Measurements from ENCODE around the gene PROZ.
"Not testable (repeated sequence)": the region's sequence is repeated elsewhere in the genome, so short reads cannot be mapped to it uniquely, and the experiment has no call there.

The PROZ gene, protein sequence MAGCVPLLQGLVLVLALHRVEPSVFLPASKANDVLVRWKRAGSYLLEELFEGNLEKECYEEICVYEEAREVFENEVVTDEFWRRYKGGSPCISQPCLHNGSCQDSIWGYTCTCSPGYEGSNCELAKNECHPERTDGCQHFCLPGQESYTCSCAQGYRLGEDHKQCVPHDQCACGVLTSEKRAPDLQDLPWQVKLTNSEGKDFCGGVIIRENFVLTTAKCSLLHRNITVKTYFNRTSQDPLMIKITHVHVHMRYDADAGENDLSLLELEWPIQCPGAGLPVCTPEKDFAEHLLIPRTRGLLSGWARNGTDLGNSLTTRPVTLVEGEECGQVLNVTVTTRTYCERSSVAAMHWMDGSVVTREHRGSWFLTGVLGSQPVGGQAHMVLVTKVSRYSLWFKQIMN

DNA sequence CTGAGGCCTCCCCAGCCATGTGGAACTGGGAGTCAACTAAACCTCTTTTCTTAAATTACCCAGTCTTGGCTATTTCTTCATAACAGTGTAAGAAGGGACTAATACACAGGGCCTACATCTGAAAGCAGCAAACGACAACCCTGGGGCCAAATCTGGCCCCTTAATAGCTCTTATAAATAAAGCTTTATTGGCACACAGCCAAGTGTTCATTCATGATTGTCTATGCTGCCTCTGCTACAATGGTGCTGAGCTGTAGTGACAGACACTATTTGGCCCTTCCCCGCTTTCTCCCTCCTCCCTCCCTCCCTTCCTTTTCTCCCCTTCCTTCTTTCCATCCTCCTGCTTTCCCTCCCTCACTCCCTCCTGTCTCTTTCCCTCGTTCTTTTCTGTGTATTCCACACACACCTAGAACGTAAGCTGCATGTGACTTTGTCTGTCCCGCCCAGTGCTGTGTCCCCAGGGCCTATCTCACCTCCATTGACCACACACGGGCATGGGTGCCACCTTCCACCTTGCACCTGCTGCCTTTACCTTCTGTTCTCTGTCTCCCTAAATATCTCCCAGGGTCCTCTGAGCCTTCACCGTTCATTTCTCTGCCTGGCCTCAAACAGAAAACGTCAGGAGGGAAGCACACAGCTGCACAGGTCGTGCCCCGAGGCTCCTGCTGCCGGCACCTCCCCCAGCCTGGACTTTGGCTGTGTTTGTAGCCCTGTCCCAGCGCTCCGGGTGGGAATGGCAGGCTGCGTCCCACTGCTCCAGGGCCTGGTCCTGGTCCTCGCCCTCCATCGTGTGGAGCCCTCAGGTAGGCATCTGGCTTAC lies at the start of gene PROZ:
Gene PROZ, plus strand, starts transcription at position 720 of the 819 bp plus-strand sequence. Its CDS starts 13 bp downstream, at position 733.
- DNase-seq = no peak

DNA sequence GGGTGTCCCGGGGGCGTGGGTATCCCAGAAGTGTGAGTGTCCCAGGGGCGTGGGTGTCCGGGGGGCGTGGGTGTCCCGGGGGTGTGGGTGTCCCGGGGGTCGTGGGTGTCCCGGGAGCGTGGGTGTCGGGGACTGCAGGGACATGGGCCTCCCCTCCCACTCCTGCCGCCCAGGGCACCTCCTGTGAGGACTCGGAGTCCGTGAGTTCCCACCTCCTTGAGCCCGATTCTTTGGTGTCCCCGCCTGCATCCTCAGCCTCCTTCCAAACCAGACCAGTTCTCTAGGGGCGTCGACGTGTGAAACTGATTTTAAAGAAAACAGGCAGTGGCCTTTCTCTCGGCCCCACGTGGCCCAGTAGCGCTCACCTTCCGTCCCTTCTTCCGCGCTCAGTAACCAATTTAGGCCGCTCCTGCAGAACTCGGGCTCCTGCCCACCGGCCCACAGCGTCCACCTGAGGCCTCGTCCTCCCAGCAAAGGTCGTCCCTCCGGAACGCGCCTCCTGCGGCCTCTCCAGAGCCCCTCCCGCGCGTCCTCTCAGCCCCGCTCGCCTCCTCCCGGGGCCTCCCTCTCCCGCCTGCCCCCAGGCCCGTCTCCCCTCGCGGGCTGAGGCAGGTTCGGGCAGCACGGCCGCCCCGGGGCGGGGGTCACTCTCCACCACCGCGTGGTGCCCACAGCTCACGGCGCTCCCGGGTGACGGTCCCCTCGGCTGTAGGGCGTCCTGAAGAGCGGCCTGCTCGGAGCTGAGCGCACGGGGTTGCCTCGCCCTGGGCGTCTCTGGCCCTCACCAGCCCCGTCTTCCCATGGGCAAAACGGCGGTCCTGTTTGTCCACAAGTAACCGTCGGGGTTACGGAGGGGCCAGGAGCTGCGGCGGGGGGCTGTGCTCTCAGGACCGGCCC lies 49.0 kb upstream of the PROZ start:
- DNase-seq = no peak

DNA sequence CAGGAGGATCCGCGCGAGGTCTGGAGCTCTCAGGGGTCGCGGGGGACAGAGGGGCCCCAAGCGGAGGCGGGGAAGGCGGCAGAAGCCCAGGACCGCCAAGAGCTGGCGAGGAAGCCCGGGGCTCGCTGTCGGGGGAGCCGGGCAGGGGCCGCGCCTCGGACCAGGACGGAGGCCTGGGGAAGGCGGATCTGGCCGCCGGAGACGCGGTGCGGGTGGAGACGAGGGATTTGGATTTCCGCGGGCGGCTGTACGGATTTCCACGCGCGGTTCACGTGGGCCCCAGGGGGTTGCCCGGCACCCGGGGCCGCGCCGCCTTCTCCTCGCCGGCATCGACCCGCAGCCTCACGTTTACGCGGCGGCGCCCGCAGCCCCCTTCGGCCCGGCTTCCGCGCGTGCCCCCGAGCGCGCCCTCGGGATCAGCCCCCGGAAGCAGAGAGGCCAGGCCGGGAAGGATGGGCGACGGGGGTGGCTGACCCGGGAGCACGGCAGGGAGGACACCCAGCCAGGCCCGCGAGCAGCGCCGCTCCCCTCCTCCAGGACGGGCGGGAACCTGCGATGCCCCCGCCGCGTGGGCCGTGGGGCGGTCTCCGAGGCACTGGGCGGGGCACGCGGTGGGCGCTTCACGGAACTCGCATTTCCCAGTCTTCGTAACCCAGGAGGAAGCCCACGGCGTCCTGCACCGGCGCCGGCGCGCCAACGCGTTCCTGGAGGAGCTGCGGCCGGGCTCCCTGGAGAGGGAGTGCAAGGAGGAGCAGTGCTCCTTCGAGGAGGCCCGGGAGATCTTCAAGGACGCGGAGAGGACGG lies 48.2 kb upstream of the PROZ start:
- peak; percentile 45 to 65 for DNase-seq

DNA sequence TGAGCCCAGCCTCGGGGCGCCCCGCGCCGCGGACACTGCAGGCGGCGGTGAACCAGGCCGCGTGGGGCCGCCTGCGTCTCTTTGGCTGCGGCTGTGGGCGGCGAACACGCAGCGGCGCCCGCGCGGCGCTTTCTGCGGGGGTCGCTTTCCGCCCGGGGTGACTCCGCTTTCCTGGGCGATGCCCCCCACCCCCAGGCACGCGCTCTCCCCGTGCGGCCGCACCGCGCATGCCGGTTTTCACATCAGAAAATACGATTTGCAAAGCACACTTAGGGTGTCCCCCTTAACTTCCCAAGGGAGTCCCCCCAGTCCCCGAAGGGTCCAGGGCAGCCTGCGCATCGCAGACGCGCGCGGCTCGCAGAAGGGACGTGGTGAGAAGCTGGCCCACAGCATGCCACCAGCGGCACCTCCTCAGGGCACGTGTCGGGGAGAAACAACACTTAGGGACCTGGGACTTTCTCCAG lies 47.6 kb upstream of the PROZ start:
- peak; percentile 13 to 54 for DNase-seq

DNA sequence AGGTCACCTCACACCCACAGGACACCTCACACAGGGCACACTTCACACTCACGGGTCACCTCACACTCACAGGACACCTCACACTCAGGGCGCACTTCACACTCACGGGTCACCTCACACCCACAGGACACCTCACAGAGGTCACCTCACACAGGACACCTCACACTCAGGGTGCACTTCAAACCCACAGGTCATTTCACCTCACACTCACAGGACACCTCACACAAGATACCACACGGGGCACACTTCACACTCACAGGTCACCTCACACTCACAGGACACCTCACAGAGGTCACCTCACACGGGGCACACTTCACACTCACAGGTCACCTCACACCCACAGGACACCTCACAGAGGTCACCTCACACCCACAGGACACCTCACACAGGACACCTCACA lies 46.6 kb upstream of the PROZ start:
- DNase-seq = not testable (repeated sequence)

DNA sequence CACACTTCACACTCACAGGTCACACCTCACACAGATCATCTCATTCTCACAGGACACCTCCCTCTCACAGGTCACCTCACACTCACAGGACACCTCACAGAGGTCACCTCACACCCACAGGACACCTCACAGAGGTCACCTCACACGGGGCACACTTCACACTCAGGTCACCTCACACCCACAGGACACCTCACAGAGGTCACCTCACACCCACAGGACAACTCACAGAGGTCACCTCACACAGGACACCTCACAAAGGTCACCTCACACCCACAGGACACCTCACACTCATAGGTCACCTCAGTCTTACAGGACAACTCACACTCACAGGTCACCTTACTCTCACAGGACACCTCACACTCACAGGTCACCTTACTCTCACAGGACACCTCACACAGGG lies 46.0 kb upstream of the PROZ start:
- not testable (repeated sequence) for DNase-seq

DNA sequence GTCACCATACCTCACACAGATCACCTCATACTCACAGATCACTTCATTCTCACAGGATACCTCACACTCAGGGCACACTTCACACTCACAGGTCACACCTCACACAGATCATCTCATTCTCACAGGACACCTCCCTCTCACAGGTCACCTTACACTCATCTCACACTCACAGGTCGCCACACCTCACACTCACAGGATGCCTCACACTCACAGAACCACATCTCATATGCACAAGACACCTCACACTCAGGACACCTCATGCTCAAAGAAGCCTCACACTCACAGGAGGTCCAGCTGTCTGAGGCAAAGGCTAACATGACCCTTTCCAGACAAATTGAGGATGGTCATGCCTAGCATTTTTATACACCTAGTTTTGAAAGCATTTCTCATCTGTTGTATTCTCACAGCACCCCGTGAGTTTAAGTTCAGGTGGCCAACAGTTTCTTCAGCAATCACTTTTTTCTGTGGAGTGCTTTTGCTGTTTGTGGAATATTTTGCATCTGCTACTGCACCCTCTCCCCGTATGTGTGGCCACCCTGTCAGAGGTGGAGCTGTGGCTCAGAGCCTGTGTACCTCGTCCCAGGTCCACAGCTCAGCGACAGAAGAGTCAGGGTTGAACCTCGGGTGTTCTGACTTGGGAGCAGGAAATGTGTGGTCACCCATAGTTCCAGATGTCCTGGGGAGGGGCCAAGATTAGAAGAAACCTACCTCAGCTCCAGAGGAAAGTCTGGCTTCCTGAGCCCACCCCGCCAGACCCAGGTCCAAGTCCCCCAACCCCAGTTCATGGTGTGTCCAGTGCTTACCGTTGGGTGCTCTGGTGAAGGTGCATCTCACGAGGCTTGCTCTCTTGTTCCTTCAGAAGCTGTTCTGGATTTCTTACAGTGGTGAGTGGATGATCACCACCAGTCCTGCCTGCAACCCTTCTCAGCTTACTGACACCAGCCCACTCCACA lies 45.3 kb upstream of the PROZ start:
- DNase-seq = peak in 1 of 2 experiments; percentile 1

DNA sequence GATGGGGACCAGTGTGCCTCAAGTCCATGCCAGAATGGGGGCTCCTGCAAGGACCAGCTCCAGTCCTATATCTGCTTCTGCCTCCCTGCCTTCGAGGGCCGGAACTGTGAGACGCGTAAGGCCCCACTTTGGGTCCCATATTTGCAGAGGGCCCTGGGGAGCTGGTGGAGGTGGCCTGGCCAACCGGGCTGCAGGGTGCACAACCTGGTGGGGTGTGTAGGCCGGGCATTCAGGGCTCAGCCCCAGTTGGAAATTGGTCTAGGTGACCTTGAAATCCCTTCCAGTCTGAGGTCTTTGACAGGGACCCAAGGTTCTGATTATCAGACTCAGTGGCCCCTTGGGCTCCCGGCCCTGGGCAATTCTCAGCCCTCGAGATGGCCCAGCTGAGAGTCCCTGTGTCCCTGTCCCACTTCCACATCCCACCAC lies 44.6 kb upstream of the PROZ start:
- DNase-seq = no peak

DNA sequence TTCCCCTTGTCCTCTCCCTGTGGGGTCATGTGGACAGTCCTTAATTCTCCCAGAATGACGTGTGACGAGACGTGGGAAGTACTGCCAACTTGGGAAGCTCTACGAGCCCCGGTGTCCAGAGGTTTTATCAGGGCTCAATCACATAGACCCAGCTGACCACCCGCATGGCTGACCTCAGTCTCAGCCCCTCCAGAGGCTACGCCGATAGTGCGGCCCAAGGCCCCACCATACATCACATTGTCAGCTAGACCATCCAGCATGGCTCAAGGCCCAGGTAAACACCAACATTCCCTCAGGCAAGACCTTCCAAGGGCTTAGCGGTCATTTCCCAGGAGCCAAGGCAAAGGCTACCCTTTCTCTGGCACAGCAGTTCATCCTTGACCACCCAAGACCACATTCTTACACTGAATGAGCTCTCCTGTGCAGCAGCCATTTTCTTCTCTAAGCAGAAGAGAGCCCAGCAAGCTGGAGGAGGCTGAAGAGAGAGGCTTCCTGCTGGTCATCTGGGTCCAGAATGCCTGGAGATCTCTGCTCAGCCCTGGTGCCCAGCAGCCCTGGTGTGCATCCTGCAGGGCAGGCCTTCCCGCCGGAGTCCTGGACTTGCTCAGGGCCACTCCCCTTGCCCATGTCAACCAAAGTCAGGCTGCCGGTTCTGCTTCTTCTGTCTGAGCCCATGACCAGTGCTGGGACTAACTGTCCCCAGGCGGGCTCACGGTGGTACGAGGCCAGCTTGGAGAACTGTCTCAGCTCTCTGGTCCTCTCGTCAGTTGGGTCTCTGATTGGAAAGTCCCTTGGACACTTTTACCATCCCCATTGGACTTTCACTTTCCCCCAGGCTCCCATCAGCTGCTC lies 43.7 kb upstream of the PROZ start:
- DNase-seq = peak in 1 of 2 experiments; percentile 0

DNA sequence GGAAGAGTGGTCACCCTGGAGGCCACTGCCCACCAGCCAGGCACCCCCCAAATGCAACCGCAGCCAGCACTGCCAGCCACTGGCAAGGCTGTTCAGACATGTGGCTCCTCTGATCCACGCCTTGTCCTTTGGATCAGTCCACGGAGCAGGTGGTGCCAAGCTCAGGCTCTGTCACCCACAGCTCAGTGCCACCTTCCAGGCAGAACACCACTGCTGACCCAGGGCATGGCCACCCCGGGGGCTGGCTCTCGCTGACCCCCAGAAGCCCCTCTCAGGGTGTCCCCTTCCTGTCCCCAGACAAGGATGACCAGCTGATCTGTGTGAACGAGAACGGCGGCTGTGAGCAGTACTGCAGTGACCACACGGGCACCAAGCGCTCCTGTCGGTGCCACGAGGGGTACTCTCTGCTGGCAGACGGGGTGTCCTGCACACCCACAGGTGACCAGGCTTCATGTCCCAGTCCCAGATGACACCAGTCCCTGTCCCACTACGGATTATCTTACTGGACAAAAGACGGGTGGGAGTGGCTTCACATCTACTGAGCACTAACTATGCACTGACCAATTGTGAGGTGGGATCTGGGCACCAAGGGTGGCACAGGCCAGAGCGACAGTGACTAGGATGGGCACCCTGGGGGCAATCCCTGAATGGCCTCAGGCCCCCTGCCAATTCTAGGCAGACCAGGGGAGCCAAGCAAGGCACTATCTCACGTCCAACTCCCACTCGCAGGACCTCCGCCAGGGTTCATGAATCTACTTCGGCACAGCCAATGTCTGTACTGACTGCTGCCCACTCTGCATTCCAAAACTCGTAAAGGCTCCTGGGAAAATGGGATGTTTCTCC lies 42.9 kb upstream of the PROZ start:
- no peak for DNase-seq

DNA sequence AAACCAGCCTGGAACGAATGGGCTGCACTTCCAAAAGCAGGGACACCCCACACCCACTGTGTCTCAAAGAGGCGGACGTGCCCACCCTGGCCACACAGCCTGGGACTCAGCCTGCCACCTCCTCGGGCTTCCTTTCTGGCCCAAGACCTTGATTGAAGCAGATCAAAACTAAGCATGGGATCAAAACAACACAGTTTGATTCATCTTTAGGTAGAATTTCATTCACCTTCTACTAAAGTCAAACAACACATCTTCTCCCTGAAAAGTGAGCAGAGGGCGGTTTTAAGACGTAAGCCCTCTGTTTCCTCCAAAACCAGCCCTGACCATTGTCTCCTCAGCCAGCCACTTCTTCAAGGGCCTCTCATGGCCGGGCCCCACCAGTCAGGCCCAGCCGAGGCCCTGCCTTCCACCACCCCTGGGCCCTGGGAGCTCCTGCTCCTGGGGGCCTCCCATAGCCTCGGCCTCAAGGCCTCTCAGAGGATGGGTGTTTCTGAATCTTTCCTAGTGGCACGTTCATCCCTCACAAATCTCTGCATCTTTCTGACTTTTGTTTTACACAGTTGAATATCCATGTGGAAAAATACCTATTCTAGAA lies 42.1 kb upstream of the PROZ start:
- no peak for DNase-seq

DNA sequence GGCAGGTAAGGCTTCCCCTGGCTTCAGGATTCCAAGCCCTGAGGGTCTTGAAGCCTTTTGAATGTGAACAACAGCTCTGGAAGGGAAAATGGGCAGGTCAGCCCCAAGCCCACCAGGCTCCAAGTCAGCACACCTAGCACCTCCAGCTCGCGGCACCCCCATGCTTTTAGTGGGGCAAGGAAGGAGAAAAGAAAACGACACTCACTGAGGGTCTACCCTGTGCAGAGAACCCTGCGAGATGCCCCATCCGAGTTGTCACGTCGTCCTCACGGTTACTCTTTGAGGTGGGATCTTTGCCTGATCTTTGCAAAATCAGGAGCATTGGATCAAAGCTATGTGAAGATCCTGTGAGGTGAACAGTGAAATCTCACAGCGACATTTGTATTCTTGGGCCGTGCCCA lies 41.6 kb upstream of the PROZ start:
- no peak for DNase-seq

DNA sequence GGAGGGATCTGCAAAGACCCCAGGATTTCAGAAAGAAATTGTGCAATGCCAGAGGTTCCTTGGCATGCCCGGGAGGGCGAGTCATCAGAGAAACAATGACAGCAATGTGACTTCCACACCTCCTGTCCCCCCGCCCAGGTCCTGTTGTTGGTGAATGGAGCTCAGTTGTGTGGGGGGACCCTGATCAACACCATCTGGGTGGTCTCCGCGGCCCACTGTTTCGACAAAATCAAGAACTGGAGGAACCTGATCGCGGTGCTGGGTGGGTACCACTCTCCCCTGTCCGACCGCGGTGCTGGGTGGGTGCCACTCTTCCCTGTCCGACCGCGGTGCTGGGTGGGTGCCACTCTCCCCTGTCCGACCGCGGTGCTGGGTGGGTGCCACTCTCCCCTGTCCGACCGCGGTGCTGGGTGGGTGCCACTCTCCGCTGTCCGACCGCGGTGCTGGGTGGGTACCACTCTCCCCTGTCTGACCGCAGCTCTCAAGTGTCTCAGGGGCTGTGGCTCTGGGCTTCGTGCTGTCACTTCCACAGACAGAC lies 41.0 kb upstream of the PROZ start:
- no peak for DNase-seq

DNA sequence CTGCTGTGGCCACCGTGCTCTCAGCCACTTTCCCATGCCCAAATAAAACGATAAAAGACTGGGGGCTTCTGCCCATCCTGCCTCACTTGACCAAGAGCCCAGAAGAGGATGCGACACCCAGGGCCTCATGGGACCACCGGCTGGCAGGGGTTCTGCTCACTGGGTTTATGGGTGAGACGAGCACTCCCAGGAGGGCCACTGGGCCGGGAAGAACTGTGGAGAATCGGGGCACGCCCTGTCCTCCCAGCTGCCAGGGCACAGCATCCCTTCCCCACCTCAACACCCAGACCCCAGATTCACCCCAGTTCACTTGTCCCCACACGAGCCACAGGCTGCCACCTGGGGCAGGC lies 40.6 kb upstream of the PROZ start:
- no peak for DNase-seq

DNA sequence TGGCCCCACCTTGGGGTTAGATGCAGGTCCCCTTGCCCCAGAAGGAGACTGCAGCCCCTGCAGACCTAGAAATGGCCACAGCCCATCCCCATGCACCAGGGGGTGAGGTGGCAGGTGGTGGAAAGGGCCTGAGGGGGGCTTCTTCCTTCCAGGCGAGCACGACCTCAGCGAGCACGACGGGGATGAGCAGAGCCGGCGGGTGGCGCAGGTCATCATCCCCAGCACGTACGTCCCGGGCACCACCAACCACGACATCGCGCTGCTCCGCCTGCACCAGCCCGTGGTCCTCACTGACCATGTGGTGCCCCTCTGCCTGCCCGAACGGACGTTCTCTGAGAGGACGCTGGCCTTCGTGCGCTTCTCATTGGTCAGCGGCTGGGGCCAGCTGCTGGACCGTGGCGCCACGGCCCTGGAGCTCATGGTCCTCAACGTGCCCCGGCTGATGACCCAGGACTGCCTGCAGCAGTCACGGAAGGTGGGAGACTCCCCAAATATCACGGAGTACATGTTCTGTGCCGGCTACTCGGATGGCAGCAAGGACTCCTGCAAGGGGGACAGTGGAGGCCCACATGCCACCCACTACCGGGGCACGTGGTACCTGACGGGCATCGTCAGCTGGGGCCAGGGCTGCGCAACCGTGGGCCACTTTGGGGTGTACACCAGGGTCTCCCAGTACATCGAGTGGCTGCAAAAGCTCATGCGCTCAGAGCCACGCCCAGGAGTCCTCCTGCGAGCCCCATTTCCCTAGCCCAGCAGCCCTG lies 40.0 kb upstream of the PROZ start:
- DNase-seq = no peak

DNA sequence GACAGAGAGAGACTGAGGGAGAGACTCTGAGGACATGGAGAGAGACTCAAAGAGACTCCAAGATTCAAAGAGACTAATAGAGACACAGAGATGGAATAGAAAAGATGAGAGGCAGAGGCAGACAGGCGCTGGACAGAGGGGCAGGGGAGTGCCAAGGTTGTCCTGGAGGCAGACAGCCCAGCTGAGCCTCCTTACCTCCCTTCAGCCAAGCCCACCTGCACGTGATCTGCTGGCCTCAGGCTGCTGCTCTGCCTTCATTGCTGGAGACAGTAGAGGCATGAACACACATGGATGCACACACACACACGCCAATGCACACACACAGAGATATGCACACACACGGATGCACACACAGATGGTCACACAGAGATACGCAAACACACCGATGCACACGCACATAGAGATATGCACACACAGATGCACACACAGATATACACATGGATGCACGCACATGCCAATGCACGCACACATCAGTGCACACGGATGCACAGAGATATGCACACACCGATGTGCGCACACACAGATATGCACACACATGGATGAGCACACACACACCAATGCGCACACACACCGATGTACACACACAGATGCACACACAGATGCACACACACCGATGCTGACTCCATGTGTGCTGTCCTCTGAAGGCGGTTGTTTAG lies 39.2 kb upstream of the PROZ start:
- no peak for DNase-seq

DNA sequence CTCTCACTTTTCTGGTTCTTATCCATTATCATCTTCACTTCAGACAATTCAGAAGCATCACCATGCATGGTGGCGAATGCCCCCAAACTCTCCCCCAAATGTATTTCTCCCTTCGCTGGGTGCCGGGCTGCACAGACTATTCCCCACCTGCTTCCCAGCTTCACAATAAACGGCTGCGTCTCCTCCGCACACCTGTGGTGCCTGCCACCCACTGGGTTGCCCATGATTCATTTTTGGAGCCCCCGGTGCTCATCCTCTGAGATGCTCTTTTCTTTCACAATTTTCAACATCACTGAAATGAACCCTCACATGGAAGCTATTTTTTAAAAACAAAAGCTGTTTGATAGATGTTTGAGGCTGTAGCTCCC lies 38.6 kb upstream of the PROZ start:
- DNase-seq = no peak
